Hippocampal formation (tissue), 2 donors: ENCODE measurements around the gene CTSC.
"Not testable (repeated sequence)": the region's sequence is repeated elsewhere in the genome, so short reads cannot be mapped to it uniquely, and the experiment has no call there.

Experiments
- DNase-seq, 2 donors: peaks; one replicate each; lab custom pipeline; 2025; lab: John Stamatoyannopoulos, UW

The CTSC gene

GRCh38 chr11:88282747-88283515, 54.6 kb downstream of the CTSC start:
- DNase-seq, result no peak

DNA sequence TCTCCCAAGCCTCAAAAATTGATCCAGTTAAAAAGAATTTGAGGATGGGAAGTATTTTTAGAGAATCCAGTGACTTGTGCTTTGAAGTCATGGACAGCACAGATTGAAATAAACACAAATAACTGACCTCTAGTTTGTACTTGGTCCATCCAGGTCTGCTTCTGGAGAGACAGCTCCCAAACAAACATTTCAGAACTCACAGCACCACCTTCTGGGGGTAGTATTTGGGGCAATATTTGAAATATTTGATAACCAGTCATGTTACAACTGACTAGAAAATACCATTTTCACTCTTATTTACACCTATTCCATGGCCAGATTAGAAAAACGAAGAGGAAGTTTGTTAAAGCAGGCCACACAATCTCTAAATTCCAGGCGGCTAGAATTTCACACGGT, 56.2 kb downstream of the CTSC start:
- no peak for DNase-seq

GRCh38 chr11:88280673-88281316, 56.7 kb downstream of the CTSC start:
- no peak for DNase-seq

GRCh38 chr11:88277349-88277915, 60.1 kb downstream of the CTSC start:
- DNase-seq, result no peak

GRCh38 chr11:88275636-88276035, 61.9 kb downstream of the CTSC start:
- no peak for DNase-seq

- no peak for DNase-seq
These were observed 70.6 kb downstream of the CTSC start for GRCh38 chr11:88266919-88267318.

DNA sequence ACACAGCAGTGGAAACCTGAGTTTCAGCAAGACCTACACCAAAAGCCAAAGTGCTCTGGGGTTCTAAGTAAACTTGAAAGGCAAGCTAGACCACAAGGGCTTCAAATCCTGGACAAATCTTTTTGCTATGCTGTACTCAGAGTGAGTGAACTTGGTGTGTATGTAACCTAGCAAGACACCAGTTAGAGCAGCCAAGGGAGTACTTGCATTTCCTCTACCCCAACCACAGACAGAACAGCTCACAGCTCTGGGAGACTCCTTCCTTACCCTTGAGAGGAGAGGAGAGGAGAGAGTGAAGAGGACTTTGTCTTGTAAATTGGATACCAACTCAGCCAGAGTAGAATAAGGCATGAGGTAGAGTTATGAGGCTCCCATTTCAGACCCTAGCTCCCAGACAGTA, 71.4 kb downstream of the CTSC start:
- DNase-seq, result no peak

DNA sequence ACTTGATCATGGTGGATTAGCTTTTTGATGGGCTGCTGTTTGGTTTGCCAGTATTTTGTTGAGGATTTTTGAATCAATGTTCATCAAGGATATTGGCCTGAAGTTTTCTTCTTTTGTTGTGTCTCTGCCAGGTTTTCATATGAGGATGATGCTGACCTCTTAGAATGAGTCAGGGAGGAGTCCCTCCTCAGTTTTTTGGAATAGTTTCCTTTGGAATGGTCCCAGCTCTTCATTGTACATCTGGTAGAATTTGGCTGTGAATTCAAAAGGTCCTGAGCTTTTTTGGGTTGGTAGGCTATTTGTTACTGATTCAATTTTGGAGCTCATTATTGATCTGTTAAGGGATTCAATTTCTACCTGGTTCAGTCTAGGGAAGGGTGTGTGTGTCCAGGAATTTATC, 78.1 kb downstream of the CTSC start:
- no peak for DNase-seq

GRCh38 chr11:88252208-88252607, 85.3 kb downstream of the CTSC start:
- no peak for DNase-seq

- DNase-seq, result no peak
These were observed 86.8 kb downstream of the CTSC start for GRCh38 chr11:88250566-88251242.

DNA sequence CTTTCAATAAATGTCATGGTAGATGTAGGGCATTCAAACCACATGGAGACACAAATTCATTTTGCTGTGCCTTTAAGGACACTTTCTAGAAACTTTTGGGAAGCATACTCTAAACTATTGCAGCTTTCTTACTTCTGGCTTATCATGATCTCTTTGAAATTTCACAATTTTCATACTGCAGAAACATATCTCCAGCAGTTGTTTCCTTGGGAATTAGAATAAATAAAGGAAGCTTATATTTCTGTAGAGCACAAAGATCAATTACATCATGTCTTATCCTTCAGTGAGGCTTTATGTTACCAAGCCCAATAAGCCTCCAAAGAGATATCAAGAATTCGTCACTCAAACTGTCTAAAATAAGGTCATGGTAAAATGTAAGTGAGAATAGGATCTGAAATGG, 87.8 kb downstream of the CTSC start:
- no peak for DNase-seq

GRCh38 chr11:88246696-88247095, 90.8 kb downstream of the CTSC start:
- no peak for DNase-seq

DNA sequence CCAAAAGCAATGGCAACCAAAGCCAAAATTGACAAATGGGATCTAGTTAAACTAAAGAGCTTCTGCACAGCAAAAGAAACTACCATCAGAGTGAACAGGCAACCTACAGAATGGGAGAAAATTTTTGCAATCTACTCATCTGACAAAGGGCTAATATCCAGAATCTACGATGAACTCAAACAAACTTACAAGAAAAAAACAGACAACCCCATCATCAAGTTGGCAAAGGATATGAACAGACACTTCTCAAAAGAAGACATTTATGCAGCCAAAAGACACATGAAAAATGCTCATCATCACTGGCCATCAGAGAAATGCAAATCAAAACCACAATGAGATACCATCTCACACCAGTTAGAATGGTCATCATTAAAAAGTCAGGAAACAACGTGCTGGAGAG, 92.0 kb downstream of the CTSC start:
- DNase-seq, result not testable (repeated sequence)
